BLaER1 (cell line): ENCODE data around the gene ITGA2.

Experiments
- H3K27ac ChIP-seq: shearing (Covaris generic); formaldehyde crosslinking; 2 replicates; pipeline ENCODE4 v1.8.1; 2022
- H3K27me3 ChIP-seq: shearing (Covaris generic); formaldehyde crosslinking; 2 replicates; pipeline ENCODE4 v1.8.1; 2022
- H3K36me3 ChIP-seq: shearing (Covaris generic); formaldehyde crosslinking; 2 replicates; pipeline ENCODE4 v1.8.1; 2022
- H3K4me1 ChIP-seq: shearing (Covaris generic); formaldehyde crosslinking; 2 replicates; pipeline ENCODE4 v1.8.1; 2022
- H3K4me2 ChIP-seq: shearing (Covaris generic); formaldehyde crosslinking; 2 replicates; pipeline ENCODE4 v1.8.1; 2022
- H3K4me3 ChIP-seq: shearing (Covaris generic); formaldehyde crosslinking; 2 replicates; pipeline ENCODE4 v1.8.1; 2022
- H3K9ac ChIP-seq: shearing (Covaris generic); formaldehyde crosslinking; 2 replicates; pipeline ENCODE4 v1.8.1; 2022
- H3K9me3 ChIP-seq: shearing (Covaris generic); formaldehyde crosslinking; 2 replicates; pipeline ENCODE4 v1.8.1; 2022
- H4K20me1 ChIP-seq: shearing (Covaris generic); formaldehyde crosslinking; 2 replicates; pipeline ENCODE4 v1.8.1; 2022
- Cebpa-rat ChIP-seq: shearing (Covaris generic); IDR thresholded peaks from 2 replicates; pipeline ENCODE4 v1.8.1; 2022

The ITGA2 gene

GRCh38 chr5:53123702-53124101, 134.6 kb downstream of the ITGA2 start:
- Histone ChIP-seq H3K4me2 (no peak overlapping the region), H3K27me3 (no peaks in the 10 kb centered on the region), H3K9me3 (no peaks in the 10 kb centered on the region), H3K4me3 (no peak overlapping the region), H3K27ac (no peak overlapping the region), H3K36me3 (no peaks in the 10 kb centered on the region), H4K20me1 (no peaks in the 10 kb centered on the region), H3K4me1 (no peaks in the 10 kb centered on the region), H3K9ac (no peak overlapping the region)
- no peak for TF ChIP-seq Cebpa-rat

DNA sequence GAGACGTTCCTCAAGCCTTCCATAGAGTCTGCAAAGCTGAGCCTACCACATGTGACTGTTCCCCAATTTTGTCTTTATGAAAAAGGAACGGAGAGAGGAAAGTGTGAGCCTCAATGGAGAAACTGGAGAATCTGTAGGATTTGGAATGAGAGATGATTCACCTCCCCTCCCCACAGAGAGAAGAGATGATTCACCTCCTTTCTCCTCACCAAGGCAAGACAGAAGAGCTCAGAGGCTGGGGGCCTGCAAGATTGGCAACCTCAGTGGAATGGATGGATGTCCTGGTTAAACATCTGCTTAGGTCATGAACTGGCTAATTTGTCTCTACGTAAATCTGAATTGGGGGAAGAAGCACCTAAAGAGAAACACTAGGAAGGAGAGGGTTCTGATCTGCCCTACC, 137.4 kb downstream of the ITGA2 start:
- no peaks in the 10 kb centered on the region for H3K36me3 ChIP-seq
- H3K27me3 ChIP-seq: no peaks in the 10 kb centered on the region
- no peaks in the 10 kb centered on the region for H3K9me3 ChIP-seq
- H4K20me1 ChIP-seq: no peaks in the 10 kb centered on the region
- H3K4me2 ChIP-seq: no peak overlapping the region
- no peak overlapping the region for H3K4me3 ChIP-seq
- H3K9ac ChIP-seq: no peak overlapping the region
- TF ChIP-seq Cebpa-rat: no peak
- no peaks in the 10 kb centered on the region for H3K4me1 ChIP-seq
- no peak overlapping the region for H3K27ac ChIP-seq

DNA sequence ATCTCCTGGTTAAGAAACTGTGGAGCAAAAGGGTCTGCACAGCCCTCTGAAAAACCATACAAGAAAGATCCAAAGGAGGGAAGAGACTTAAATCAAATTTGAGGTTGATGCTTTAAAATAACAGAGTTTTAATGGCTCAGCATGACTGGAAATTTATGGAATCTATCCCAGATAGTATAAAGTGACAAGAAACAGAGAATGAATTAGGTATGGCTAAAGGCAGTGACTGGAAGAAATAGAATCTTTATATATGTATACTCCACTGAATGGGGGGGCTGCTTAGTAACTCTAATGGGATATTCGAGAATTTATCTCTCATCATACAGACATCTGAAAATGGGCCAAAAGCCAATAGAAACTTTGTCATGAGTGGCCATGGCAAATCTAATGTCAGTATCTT, 138.0 kb downstream of the ITGA2 start:
- H4K20me1 ChIP-seq: no peaks in the 10 kb centered on the region
- H3K4me2 ChIP-seq: no peak overlapping the region
- no peak overlapping the region for H3K4me3 ChIP-seq
- H3K9ac ChIP-seq: no peak overlapping the region
- no peak overlapping the region for H3K27ac ChIP-seq
- H3K27me3 ChIP-seq: no peaks in the 10 kb centered on the region
- no peaks in the 10 kb centered on the region for H3K9me3 ChIP-seq
- TF ChIP-seq Cebpa-rat: no peak
- H3K36me3 ChIP-seq: no peaks in the 10 kb centered on the region
- H3K4me1 ChIP-seq: no peaks in the 10 kb centered on the region

DNA sequence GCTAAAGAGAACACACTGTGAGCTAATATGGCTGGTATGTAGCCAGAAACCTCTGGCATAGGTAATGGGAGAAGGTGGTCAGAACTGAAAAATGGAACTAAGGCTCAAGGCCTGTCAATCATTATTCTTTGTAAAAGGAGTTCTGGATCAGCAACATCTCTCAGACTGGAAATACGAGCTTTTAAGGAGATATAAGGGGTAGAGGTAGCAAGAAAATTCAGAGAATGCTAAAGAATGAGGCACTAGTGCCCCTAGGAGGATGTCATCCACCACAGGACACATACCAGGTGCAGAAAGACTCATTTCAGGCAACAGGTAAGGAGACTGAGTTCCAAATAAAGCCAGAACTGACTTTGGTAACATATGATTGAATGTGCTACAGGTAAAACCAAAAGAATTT, 139.3 kb downstream of the ITGA2 start:
- H3K4me1 ChIP-seq: no peaks in the 10 kb centered on the region
- no peaks in the 10 kb centered on the region for H3K27me3 ChIP-seq
- H3K4me3 ChIP-seq: no peak overlapping the region
- TF ChIP-seq Cebpa-rat: no peak
- no peaks in the 10 kb centered on the region for H4K20me1 ChIP-seq
- no peak overlapping the region for H3K9ac ChIP-seq
- no peak overlapping the region for H3K4me2 ChIP-seq
- H3K36me3 ChIP-seq: no peaks in the 10 kb centered on the region
- H3K9me3 ChIP-seq: no peaks in the 10 kb centered on the region
- no peak overlapping the region for H3K27ac ChIP-seq

DNA sequence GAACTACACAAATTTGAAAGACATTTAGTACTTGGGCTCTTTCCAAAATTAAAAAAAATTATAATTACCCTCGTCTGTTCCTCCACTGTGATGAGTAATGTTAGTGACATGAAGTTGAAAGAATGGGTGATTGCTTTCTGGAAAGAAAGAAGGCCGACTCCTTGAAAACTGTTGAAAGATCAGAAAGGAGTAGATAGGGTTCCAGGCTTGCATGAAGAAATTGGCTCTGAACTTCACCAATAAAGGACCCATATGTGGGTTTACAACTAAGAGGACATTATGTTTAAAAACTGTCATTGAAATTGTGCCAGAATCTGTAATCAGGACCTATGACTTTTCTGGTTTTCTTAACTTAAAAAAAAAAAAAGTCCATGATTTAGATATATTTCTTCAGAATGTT, 141.1 kb downstream of the ITGA2 start:
- H3K27me3 ChIP-seq: no peaks in the 10 kb centered on the region
- no peak for TF ChIP-seq Cebpa-rat
- H3K36me3 ChIP-seq: no peaks in the 10 kb centered on the region
- no peak overlapping the region for H3K4me3 ChIP-seq
- H3K27ac ChIP-seq: no peak overlapping the region
- H3K4me1 ChIP-seq: no peaks in the 10 kb centered on the region
- no peaks in the 10 kb centered on the region for H4K20me1 ChIP-seq
- no peaks in the 10 kb centered on the region for H3K9me3 ChIP-seq
- H3K4me2 ChIP-seq: no peak overlapping the region
- H3K9ac ChIP-seq: no peak overlapping the region

- Histone ChIP-seq H3K9me3 (no peaks in the 10 kb centered on the region), H3K27ac (no peak overlapping the region), H3K27me3 (no peaks in the 10 kb centered on the region), H3K4me3 (no peak overlapping the region), H3K36me3 (no peaks in the 10 kb centered on the region), H3K9ac (no peak overlapping the region), H3K4me2 (no peak overlapping the region), H4K20me1 (no peaks in the 10 kb centered on the region), H3K4me1 (no peaks in the 10 kb centered on the region)
- TF ChIP-seq Cebpa-rat: no peak
These were observed 143.9 kb downstream of the ITGA2 start for GRCh38 chr5:53133020-53133419.
